Activated naive CD4-positive, alpha-beta T cell treated with anti-CD3 and anti-CD28 coated beads, Interleukin-2, amount 50 U/mL, for 72 hours (primary cell): Measurements from ENCODE around the gene KIF5A. TPM values are rescaled to one million over a fixed set of nuclear protein-coding genes. Genes with fewer than 3 reads are reported as not detected.

Experiments used
- ATAC-seq, 2 donors: fragments of 150-1000 bp; cut with Tn5 transposase; 2 replicates each; pipeline ENCODE4 v1.10.0; 2021; ENCODE audit warnings: mild to moderate bottlenecking in 2 of 2, moderate library complexity in 2 of 2
- DNase-seq, 2 donors: peaks; one replicate each; pipeline ENCODE4 v3.0.0; 2021 to 2022; ENCODE audit warnings: low spot score in 2 of 2
- H3K27ac Mint-ChIP-seq, 2 donors: one replicate each; pipeline ENCODE4 v1.8.0; 2022; ENCODE audit warnings: mild to moderate bottlenecking in 2 of 2, mixed read lengths in 2 of 2
- H3K36me3 Mint-ChIP-seq, 2 donors: one replicate each; pipeline ENCODE4 v1.8.0; 2022; ENCODE audit warnings: mixed read lengths in 2 of 2
- H3K9me3 Mint-ChIP-seq, 2 donors: one replicate each; pipeline ENCODE4 v1.8.0; 2022; ENCODE audit warnings: mixed read lengths in 2 of 2
- total RNA-seq, 2 donors: library from RNA; stranded (reverse); gene quantifications; one replicate each; pipeline ENCODE4 v1.2.3, GENCODE V29; 2022

KIF5A gene
- total RNA-seq, 2 donors from 2014 or later, result 0.75 to 3.4 TPM

DNA sequence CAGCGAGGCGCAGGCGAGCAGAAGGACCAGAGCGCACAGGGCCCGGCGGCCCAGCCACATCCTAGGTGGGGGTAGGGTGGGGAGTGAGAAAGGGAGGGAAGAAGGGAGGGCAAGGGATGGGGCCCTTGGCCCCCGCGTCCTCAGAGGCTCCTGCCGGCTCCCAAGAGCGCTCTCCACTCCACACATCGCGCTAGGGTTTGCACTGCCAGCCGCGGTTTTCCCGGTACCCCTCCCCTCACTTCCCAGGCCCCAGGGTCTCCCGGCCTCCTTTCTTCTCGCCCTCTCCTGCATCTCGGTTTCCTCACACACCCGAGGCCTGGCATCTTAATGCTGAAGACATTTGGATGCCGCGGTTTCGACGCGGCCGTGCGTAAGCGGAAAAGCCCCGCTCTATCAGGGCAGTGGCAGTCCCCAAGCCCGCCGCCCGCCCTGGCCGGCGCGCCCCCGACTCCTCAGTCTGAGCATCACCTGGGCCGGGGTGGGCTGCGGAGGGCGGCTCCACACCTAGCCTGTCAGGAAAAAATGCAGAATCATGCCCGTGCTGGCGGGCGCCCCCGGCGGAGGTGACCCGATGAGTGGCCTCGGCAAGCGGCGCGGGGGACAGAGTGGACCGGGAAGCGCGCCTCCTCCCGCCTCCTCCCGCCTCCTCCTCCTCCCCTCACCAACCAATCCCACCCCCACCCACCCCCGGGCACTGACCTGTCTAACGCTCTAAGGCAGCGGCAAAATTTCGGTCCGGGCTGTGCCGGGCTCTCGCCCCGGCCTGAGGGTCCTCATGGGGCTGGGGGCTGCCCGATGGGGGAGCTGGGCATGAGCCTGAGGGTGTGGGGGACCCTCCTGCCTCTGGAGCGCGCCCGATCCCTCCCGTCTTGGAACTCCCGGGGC lies 82.5 kb downstream of the KIF5A start:
- DNase-seq, result peak in 1 of 2 donors; percentile 41
- no peak overlapping the region for H3K27ac Mint-ChIP-seq
- H3K9me3 Mint-ChIP-seq, result no peaks in the 10 kb centered on the region
- ATAC-seq, result peak; percentile 38 to 57
- H3K36me3 Mint-ChIP-seq, result no peaks in the 10 kb centered on the region

DNA sequence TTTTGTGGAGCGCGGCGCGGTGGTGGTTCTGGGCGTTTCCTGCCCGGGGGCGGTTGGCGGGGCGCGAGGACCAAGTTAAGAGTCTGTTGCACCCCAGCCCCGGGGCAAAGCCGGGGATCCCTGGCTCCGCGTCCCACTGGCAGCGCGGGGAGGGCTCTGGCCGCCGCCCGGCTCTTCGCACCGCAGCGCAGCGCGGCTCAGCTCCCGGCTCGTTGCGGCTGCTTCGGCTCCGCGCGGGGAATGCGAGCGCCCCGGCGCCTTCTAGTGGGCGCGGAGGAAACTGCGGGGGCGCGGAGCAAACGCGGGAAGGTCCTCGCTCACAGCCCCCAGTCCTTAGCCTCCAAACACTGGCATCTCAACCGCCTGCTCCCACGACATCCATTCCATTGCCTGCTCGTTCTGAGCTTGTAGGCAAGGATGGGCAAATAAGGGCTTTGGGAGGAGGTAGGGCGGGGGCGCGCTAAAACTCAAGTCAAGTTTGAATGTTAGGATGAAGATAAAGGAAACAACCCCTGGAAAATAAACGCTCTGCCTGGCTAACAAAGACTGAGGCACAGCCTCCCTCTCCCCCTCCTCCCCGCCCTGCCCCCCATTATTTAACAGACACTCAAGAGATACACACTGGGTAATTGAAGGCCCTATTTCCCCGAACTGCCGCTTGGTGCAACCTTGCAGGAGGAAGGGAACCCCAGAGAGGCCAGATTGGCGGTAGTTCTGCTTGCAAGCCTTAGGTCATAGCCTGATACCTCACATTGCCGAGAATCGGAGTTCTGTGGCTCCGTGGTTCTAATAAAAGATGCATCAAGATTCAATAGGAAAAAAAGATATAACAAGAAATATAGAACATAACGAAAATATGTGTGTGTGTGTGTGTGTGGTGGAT lies 83.4 kb downstream of the KIF5A start, which contains the start of gene B4GALNT1:
Gene B4GALNT1, minus strand, starts transcription at position 244 of the 883 bp plus-strand sequence. CDS start 1,069 bp downstream, outside the sequence.
- DNase-seq, result peak; percentile 74 to 85
- Mint-ChIP-seq H3K36me3 (no peaks in the 10 kb centered on the region), H3K9me3 (no peaks in the 10 kb centered on the region), H3K27ac (no peak within 1 kb of the TSS)
- ATAC-seq, result peak; percentile 86 to 90

Other genes starting within 250 kb of the KIF5A start
- 10 to 100 TPM; 36.3 to 57.1 TPM for gene R3HDM2, start 119.0 kb upstream of the KIF5A start, total RNA-seq
- gene INHBC, start 115.3 kb upstream of the KIF5A start, total RNA-seq, result not detected
- gene INHBE, start 94.7 kb upstream of the KIF5A start, total RNA-seq, result under 1 TPM; 0.18 to 0.23 TPM
- under 1 TPM in 1 of 2 donors, not detected in 1; 0.49 TPM for gene GLI1, start 90.3 kb upstream of the KIF5A start, total RNA-seq
- gene ARHGAP9, start 70.2 kb upstream of the KIF5A start, total RNA-seq, result 100 to 1,000 TPM; 151 to 195 TPM
- 100 to 1,000 TPM; 267 to 292 TPM for gene MARS1, start 62.0 kb upstream of the KIF5A start, total RNA-seq
- 10 to 100 TPM; 24.9 to 79.8 TPM for gene DDIT3, start 29.5 kb upstream of the KIF5A start, total RNA-seq
- gene MBD6, start 27.2 kb upstream of the KIF5A start, total RNA-seq, result 10 to 100 TPM; 66.4 to 77.5 TPM
- gene DCTN2, start 2.9 kb upstream of the KIF5A start, total RNA-seq, result 100 to 1,000 TPM in 1 of 2 donors, 10 to 100 TPM in 1; 77.1 to 122 TPM
- gene PIP4K2C, start 41.1 kb downstream of the KIF5A start, total RNA-seq, result 10 to 100 TPM; 13.8 to 43.7 TPM
- 10 to 100 TPM; 14.5 to 33.5 TPM for gene DTX3, start 54.8 kb downstream of the KIF5A start, total RNA-seq
- gene ARHGEF25, start 61.4 kb downstream of the KIF5A start, total RNA-seq, result 1 to 10 TPM in 1 of 2 donors, under 1 TPM in 1; 0.68 to 4.8 TPM
- gene B4GALNT1, start 83.2 kb downstream of the KIF5A start, total RNA-seq, result 1 to 10 TPM; 2.6 to 3.2 TPM
- 100 to 1,000 TPM in 1 of 2 donors, 10 to 100 TPM in 1; 87.1 to 116 TPM for gene OS9, start 144.1 kb downstream of the KIF5A start, total RNA-seq
- 10 to 100 TPM; 28.9 to 38.4 TPM for gene AGAP2, start 188.7 kb downstream of the KIF5A start, total RNA-seq
- 10 to 100 TPM in 1 of 2 donors, 1 to 10 TPM in 1; 9.7 to 15.1 TPM for gene TSPAN31, start 195.0 kb downstream of the KIF5A start, total RNA-seq
- 100 to 1,000 TPM; 183 to 191 TPM for gene CDK4, start 202.3 kb downstream of the KIF5A start, total RNA-seq
- 10 to 100 TPM; 17.4 to 26.4 TPM for gene MARCHF9, start 205.1 kb downstream of the KIF5A start, total RNA-seq
- gene CYP27B1, start 217.0 kb downstream of the KIF5A start, total RNA-seq, result 10 to 100 TPM in 1 of 2 donors, 1 to 10 TPM in 1; 7.6 to 14.7 TPM
- gene METTL1, start 222.1 kb downstream of the KIF5A start, total RNA-seq, result 10 to 100 TPM; 21.3 to 28.5 TPM
- gene EEF1AKMT3, start 222.6 kb downstream of the KIF5A start, total RNA-seq, result 1 to 10 TPM; 3.1 to 3.6 TPM
- 10 to 100 TPM; 35.9 to 50.2 TPM for gene TSFM, start 232.7 kb downstream of the KIF5A start, total RNA-seq